Measurements from ENCODE around the gene DNASE2B.

Gene DNASE2B, protein sequence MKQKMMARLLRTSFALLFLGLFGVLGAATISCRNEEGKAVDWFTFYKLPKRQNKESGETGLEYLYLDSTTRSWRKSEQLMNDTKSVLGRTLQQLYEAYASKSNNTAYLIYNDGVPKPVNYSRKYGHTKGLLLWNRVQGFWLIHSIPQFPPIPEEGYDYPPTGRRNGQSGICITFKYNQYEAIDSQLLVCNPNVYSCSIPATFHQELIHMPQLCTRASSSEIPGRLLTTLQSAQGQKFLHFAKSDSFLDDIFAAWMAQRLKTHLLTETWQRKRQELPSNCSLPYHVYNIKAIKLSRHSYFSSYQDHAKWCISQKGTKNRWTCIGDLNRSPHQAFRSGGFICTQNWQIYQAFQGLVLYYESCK

DNA sequence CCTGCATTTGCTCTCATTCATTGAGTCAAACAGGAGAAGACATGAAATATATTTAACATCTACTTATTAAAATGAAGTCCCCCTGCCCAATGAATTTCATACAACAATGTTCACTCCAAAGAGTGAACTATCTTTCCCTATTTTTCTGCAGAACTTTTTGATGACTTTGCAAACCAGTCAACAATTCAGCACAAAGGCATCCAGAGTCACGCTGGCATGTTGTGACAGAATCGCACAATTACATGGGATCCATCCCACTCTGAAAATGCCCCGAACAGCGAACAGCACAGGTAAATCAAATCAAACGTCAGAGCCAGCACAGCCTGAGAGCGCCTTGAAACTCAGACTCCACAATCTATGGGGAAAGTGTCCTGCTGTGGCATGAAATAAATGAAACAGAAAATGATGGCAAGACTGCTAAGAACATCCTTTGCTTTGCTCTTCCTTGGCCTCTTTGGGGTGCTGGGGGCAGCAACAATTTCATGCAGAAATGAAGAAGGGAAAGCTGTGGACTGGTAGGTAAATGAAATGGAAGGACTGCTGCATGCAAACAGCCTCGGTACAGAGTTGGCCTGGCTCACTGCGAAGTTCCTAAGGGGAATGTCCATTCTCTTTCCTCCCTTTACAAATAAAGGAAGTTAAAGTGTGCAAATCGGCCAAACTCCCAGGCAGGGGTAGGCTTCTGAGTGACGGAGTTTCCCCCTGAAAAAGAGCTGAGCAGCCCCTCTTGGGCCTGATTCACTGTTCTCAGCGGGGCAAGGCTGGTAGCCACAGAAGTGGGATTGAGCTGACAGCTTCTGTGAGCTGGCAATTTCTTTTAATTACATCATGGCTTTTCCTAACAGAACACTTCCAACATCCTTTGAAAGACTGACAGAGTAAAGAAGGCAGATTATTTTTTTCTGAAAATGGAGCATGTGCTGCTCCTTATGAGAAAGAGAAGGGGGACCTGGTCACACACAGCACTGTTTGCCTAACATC, at the start of gene DNASE2B:
DNASE2B (plus strand) TSS at position 310 of the 981 bp plus-strand sequence; CDS start at position 391, 81 bp downstream.
- no peak for DNase-seq (ENCODE audit: low read depth)
- H3K4me3 ChIP-seq (replicated peaks; ENCODE audit: low read depth, low read length) = no peak within 1 kb of the TSS
- TF ChIP-seq, protein P1, sequence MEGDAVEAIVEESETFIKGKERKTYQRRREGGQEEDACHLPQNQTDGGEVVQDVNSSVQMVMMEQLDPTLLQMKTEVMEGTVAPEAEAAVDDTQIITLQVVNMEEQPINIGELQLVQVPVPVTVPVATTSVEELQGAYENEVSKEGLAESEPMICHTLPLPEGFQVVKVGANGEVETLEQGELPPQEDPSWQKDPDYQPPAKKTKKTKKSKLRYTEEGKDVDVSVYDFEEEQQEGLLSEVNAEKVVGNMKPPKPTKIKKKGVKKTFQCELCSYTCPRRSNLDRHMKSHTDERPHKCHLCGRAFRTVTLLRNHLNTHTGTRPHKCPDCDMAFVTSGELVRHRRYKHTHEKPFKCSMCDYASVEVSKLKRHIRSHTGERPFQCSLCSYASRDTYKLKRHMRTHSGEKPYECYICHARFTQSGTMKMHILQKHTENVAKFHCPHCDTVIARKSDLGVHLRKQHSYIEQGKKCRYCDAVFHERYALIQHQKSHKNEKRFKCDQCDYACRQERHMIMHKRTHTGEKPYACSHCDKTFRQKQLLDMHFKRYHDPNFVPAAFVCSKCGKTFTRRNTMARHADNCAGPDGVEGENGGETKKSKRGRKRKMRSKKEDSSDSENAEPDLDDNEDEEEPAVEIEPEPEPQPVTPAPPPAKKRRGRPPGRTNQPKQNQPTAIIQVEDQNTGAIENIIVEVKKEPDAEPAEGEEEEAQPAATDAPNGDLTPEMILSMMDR (IDR thresholded peaks at IDR 0.05; ENCODE audit: low read length, missing control alignments) = no peak

DNA sequence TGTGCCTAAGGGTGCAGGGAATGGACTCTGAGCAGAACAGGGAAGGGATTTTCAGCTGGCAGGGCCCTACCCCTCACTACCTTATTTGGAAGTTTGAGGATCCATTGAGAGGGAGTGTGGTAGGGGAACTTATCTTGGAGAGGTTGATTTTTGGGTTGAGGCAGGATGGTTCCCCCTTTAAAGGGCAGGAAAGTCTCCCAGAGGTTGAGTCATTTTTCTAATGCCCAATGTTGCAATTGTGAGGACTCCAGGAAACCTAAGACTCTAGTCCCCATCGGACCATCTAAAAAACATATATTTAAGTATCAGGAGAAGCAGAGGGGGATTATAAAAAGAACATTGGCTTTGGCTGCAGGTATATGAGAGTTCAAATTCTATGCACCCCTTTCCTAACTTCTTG, 49.5 kb upstream of the DNASE2B start:
- TF ChIP-seq, protein P1 (IDR thresholded peaks at IDR 0.05; ENCODE audit: low read length, missing control alignments) = no peak
- DNase-seq (ENCODE audit: low read depth) = no peak

DNA sequence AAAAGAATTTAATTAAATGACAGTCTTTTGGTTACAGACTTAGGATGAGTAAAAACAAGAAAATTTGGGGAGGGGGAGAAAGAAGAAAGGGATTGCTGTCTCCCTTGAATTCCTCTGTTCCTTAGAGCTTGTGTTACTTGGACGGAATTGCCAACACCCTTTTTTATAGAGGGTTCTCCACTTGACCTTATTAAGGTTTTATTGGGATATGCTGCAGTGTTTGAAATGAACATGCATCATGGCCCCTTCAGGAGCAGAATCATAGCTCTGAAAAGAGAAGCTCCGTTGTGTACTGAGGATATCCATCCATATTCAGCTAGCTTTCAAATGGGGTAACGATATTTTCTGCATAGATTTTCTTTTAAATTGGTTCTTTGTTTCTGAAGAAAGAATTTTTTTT, 48.2 kb upstream of the DNASE2B start:
- TF ChIP-seq, protein P1 (IDR thresholded peaks at IDR 0.05; ENCODE audit: low read length, missing control alignments) = no peak
- H3K4me3 ChIP-seq (replicated peaks; ENCODE audit: low read depth, low read length) = no peak overlapping the region
- no peak for DNase-seq (ENCODE audit: low read depth)

More for the DNA sequence above, 49.5 kb upstream of the DNASE2B start:
- no peak overlapping the region for H3K4me3 ChIP-seq (replicated peaks; ENCODE audit: low read depth, low read length)

DNA sequence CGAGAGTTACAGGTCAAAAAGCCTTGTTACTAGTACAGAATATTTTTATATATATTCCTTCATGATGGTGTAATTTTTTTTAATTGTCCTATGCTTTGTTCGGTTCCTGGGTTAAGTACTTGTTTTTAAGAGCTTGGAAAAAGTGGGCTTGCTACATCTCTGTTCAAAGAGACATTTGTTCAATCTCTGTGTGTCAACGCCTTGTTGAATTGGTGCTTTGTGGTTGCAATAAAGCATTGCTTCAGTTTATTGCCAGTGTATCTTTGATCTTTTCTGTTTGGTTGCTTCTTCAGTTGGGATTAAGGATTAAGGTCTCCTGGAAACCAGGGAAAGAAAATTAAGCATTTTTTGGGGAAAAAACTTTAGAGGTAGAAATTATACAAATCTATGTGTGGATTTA, 47.7 kb upstream of the DNASE2B start:
- no peak for DNase-seq (ENCODE audit: low read depth)
- H3K4me3 ChIP-seq (replicated peaks; ENCODE audit: low read depth, low read length) = no peak overlapping the region
- TF ChIP-seq, protein P1 (IDR thresholded peaks at IDR 0.05; ENCODE audit: low read length, missing control alignments) = no peak

DNA sequence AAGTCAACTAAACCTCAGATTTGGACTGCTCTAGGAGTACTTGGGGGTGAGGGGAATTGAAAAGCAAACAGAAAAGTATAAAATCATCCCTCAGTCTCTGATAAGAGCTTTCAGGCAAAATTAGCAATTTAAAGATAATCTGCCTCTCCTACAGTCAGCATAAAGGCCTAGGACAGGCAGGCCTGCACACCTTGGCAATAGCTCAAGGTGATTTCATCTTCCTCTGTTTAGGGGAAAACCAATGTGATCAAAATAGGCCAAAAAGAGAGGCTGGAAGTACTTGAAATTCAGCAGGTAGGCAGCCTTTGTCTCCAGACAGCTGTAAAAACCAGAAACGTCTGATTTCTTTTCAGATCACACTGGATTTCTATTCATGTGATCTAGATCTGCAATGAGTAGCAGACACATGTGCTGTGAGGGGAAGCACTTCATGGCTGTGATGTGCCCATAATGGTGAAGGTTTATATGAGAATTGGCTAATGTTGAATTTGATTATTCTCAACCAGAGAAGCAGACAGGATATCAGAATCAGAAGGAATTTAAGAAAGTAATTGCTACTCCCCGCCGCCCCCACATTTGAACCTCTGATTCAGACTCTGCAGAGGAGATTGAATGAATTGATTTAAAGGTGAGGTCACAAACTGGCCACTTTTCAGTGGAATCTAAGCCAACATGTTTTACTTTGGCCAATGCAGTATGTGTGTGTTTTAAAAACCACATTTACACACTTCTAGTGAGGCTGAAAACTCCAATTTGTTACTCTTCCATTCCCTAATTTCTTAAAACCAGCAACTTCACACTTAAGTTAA, 45.8 kb upstream of the DNASE2B start:
- no peak overlapping the region for H3K4me3 ChIP-seq (replicated peaks; ENCODE audit: low read depth, low read length)
- DNase-seq (ENCODE audit: low read depth) = no peak
- TF ChIP-seq, protein P1 (IDR thresholded peaks at IDR 0.05; ENCODE audit: low read length, missing control alignments) = no peak

DNA sequence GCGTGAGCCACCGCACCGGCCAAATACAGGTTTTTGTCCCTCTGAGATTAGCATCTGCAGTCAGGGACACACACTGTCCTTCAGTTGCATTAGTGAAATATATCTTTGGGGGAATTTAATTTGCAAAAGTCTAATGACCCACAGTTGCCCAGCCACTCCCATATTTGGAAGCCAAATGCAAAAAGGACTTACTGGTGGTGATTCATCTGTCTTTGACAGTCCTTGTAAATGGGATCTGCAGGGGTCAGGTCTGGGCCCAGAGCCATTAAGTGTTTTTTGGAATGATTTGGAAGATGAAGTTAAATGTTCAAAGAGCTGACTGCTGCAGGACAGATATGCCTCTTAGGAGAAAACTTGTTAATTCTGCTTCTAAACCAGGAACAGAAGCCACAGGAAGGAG, 44.6 kb upstream of the DNASE2B start:
- TF ChIP-seq, protein P1 (IDR thresholded peaks at IDR 0.05; ENCODE audit: low read length, missing control alignments) = no peak
- H3K4me3 ChIP-seq (replicated peaks; ENCODE audit: low read depth, low read length) = no peak overlapping the region
- peak; percentile 58 for DNase-seq (ENCODE audit: low read depth)

Data from fibroblast of pulmonary artery (primary cell).